ENCODE results near the gene ELN.
"Not testable (repeated sequence)": the region's sequence is repeated elsewhere in the genome, so short reads cannot be mapped to it uniquely, and the experiment has no call there.

Gene ELN

GRCh38 chr7:74000489-74001149 lies 27.4 kb upstream of the ELN start:
- no peak for DNase-seq (ENCODE audit: low read depth in 2 of 3, low spot score in 1 of 3)

GRCh38 chr7:74001150-74001494 lies 26.9 kb upstream of the ELN start:
- DNase-seq (ENCODE audit: low read depth in 2 of 3, low spot score in 1 of 3), result no peak

- no peak for DNase-seq (ENCODE audit: low read depth in 2 of 3, low spot score in 1 of 3)
Observed at GRCh38 chr7:74002474-74003017, 25.4 kb upstream of the ELN start.

- DNase-seq (ENCODE audit: low read depth in 2 of 3, low spot score in 1 of 3), result no peak
Observed at GRCh38 chr7:74003621-74004020, 24.4 kb upstream of the ELN start.

GRCh38 chr7:74006032-74006431 lies 21.9 kb upstream of the ELN start:
- no peak for DNase-seq (ENCODE audit: low read depth in 2 of 3, low spot score in 1 of 3)

- DNase-seq (ENCODE audit: low read depth in 2 of 3, low spot score in 1 of 3), result no peak
Observed at GRCh38 chr7:74006451-74007241, 21.3 kb upstream of the ELN start.

GRCh38 chr7:74007242-74007567 lies 20.8 kb upstream of the ELN start:
- DNase-seq (ENCODE audit: low read depth in 2 of 3, low spot score in 1 of 3), result no peak

GRCh38 chr7:74008687-74009086 lies 19.3 kb upstream of the ELN start:
- no peak for DNase-seq (ENCODE audit: low read depth in 2 of 3, low spot score in 1 of 3)

- DNase-seq (ENCODE audit: low read depth in 2 of 3, low spot score in 1 of 3), result no peak
Observed at GRCh38 chr7:74009719-74010118, 18.3 kb upstream of the ELN start.

GRCh38 chr7:74010407-74010806 lies 17.6 kb upstream of the ELN start:
- no peak for DNase-seq (ENCODE audit: low read depth in 2 of 3, low spot score in 1 of 3)

GRCh38 chr7:74011421-74011820 lies 16.6 kb upstream of the ELN start:
- not testable (repeated sequence) for DNase-seq (ENCODE audit: low read depth in 2 of 3, low spot score in 1 of 3)

- DNase-seq (ENCODE audit: low read depth in 2 of 3, low spot score in 1 of 3), result no peak
Observed at GRCh38 chr7:74012842-74013249, 15.1 kb upstream of the ELN start.

GRCh38 chr7:74013539-74014272 lies 14.3 kb upstream of the ELN start:
- no peak for DNase-seq (ENCODE audit: low read depth in 2 of 3, low spot score in 1 of 3)

GRCh38 chr7:74014931-74015330 lies 13.0 kb upstream of the ELN start:
- no peak for DNase-seq (ENCODE audit: low read depth in 2 of 3, low spot score in 1 of 3)

- DNase-seq (ENCODE audit: low read depth in 2 of 3, low spot score in 1 of 3), result no peak
Observed at GRCh38 chr7:74015670-74016069, 12.3 kb upstream of the ELN start.

- DNase-seq (ENCODE audit: low read depth in 2 of 3, low spot score in 1 of 3), result no peak
Observed at GRCh38 chr7:74017125-74017524, 10.8 kb upstream of the ELN start.

GRCh38 chr7:74018246-74018895 lies 9.6 kb upstream of the ELN start:
- no peak for DNase-seq (ENCODE audit: low read depth in 2 of 3, low spot score in 1 of 3)

- no peak for DNase-seq (ENCODE audit: low read depth in 2 of 3, low spot score in 1 of 3)
Observed at GRCh38 chr7:74019149-74019548, 8.8 kb upstream of the ELN start.

GRCh38 chr7:74020390-74020789 lies 7.6 kb upstream of the ELN start:
- DNase-seq (ENCODE audit: low read depth in 2 of 3, low spot score in 1 of 3), result no peak

GRCh38 chr7:74021546-74022320 lies 6.2 kb upstream of the ELN start:
- DNase-seq (ENCODE audit: low read depth in 2 of 3, low spot score in 1 of 3), result no peak

- DNase-seq (ENCODE audit: low read depth in 2 of 3, low spot score in 1 of 3), result no peak
Observed at GRCh38 chr7:74022507-74022906, 5.5 kb upstream of the ELN start.
